ENCODE measurements around the gene MAD2L1BP. TPM values are rescaled to one million over a fixed set of nuclear protein-coding genes. Genes with fewer than 3 reads are reported as not detected.

Gene MAD2L1BP
- polyA plus RNA-seq, 1 donor (not counting 4 experiments of a cell fraction or from before 2014, with no cell fraction given): 34.2 TPM

DNA sequence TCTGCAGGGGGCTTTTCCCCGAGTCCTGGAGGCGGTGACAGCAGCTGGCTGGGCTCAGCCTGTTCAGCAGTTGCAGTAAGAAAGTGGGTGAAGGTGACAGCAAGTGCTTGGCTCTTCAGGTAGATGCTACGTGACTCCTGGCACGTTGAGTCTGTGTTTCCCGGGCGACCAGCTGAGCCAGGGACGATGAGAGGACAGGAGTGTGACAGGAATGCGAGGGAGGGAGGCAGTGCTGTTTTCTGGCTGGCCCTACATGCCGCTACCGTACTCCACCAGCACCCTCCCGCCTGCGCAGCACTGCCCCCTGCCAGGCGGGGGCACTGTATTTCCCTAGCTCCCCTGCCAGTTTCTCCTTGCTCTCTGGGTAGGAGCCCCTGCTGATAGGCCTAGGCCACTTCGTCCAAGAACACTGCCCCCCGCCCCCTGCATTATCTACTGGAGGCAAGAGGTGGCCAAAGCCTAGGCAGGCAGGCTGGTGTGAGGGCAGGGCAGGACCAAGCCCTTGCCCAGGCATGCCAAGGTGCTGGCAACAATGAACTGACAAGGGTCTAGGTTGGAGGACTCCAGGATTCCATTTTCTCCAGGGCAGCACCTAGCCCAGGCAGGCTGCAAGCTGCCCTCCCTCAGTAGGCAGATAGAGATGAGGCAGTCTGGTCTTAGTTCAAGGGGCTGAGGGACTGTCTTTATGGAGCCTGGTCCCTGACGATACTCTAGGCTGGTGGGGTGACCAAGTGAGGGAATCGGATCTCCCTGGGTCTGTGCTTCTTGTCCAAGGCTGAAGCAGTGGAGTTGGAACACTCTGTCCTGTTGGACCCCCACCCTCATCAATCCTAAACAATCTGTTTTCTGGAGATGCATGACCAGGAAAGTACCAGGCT lies 32.8 kb downstream of the MAD2L1BP start:
- H3K4me2 ChIP-seq (ENCODE audit: control insufficient read depth, extremely low read depth, insufficient read depth, low read depth, low read length): peak overlapping the region; percentile 12
- H3K4me3 ChIP-seq (ENCODE audit: control insufficient read depth in 2 of 3, extremely low read depth in 1 of 3, insufficient read depth in 2 of 3, low read depth in 1 of 3, low read length in 3 of 3): no peak overlapping the region
- TF ChIP-seq, protein P1, sequence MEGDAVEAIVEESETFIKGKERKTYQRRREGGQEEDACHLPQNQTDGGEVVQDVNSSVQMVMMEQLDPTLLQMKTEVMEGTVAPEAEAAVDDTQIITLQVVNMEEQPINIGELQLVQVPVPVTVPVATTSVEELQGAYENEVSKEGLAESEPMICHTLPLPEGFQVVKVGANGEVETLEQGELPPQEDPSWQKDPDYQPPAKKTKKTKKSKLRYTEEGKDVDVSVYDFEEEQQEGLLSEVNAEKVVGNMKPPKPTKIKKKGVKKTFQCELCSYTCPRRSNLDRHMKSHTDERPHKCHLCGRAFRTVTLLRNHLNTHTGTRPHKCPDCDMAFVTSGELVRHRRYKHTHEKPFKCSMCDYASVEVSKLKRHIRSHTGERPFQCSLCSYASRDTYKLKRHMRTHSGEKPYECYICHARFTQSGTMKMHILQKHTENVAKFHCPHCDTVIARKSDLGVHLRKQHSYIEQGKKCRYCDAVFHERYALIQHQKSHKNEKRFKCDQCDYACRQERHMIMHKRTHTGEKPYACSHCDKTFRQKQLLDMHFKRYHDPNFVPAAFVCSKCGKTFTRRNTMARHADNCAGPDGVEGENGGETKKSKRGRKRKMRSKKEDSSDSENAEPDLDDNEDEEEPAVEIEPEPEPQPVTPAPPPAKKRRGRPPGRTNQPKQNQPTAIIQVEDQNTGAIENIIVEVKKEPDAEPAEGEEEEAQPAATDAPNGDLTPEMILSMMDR (optimal IDR thresholded peaks at IDR 0.05 in 1 of 3, IDR thresholded peaks at IDR 0.05 in 1 of 3, conservative IDR thresholded peaks at IDR 0.05 in 1 of 3; ENCODE audit: extremely low read depth in 1 of 3, insufficient read depth in 2 of 3, low read length in 3 of 3): peak in 2 of 3 experiments; percentile 67 to 80
- TF ChIP-seq EZH2 (IDR thresholded peaks at IDR 0.05; ENCODE audit: low read length): no peak
- dilution Hi-C loops (cut with MboI; ENCODE audit: extremely low pct_ligation_motif_present, low sequenced_read_pairs): no loop called here
- no peaks in the 10 kb centered on the region for H3K79me2 ChIP-seq (ENCODE audit: control insufficient read depth, insufficient read depth, low read length)
- H4K20me1 ChIP-seq (ENCODE audit: control insufficient read depth, extremely low read depth, insufficient read depth, low read length): no peaks in the 10 kb centered on the region
- H3K27ac ChIP-seq (ENCODE audit: control insufficient read depth, insufficient read depth, low read length): no peak overlapping the region
- H3K9ac ChIP-seq (ENCODE audit: control insufficient read depth, extremely low read depth, insufficient read depth, low read length): no peak overlapping the region
- peak; percentile 26 for FAIRE-seq
- no peak overlapping the region for H2AFZ ChIP-seq (ENCODE audit: control insufficient read depth, low read length)
- H3K9me1 ChIP-seq (ENCODE audit: control insufficient read depth, extremely low read depth, insufficient read depth, low read length): peaks cover 2% of the 10 kb centered on the region
- H3K27me3 ChIP-seq (ENCODE audit: control insufficient read depth, extremely low read depth, insufficient read depth, low read length): no peaks in the 10 kb centered on the region
- H3K36me3 ChIP-seq (ENCODE audit: control insufficient read depth in 2 of 2, extremely low read depth in 1 of 2, insufficient read depth in 2 of 2, low read length in 2 of 2): peaks cover 11 to 15% of the 10 kb centered on the region in 2 experiments
- peaks cover 25% of the 10 kb centered on the region for H3K4me1 ChIP-seq (ENCODE audit: control insufficient read depth, extremely low read depth, insufficient read depth, low read length)
- DNase-seq (ENCODE audit: low read depth, low spot score): no peak
- no peaks in the 10 kb centered on the region for H3K9me3 ChIP-seq (ENCODE audit: control insufficient read depth, low read depth, low read length)

DNA sequence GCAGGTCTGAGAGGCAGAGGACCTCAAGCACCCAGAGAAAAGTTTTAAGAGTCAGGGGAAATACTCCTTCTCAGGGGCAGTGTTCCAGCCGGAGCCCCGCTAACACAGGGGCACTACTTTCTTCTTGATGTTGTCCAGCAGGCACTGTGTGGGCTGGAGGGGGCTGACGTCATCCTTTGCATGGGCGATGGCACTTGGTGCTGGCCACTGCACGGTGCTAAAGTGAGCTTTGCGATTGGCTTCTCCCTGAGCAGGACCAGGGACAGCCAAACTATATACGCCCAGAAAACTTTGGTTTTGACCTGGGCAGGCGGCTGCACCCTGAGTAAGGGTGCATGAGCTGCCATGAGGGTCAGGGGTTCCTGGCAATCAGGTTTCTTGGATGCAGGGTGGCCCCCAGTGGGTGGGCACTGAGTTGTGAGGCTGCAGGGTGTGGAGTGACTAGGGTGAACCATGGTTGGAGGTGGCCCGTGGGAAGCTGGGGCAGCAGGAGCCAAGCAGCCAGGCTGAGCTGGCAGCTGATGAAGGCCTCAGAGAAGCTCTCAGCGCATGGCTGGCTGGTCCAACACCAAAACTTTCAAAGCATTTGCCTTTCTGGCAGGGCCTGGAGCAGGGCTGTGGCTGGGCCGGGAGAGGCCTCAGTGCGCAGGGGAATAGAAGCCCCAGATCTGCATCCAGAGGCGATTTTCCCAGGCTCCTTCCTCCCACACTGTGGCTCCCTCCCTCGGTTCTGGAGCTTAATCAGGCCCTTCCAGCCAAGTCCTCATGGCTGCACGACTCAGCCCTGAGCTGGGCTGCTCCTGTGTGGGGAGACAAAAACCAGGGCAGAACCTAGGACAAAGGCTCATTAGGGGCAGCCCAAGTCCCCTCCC lies 33.6 kb downstream of the MAD2L1BP start:
- Histone ChIP-seq H3K36me3 (ENCODE audit: control insufficient read depth in 2 of 2, extremely low read depth in 1 of 2, insufficient read depth in 2 of 2, low read length in 2 of 2) (peaks cover 18 to 20% of the 10 kb centered on the region in 2 experiments), H2AFZ (ENCODE audit: control insufficient read depth, low read length) (no peak overlapping the region), H3K4me1 (ENCODE audit: control insufficient read depth, extremely low read depth, insufficient read depth, low read length) (peaks cover 25% of the 10 kb centered on the region), H3K9me1 (ENCODE audit: control insufficient read depth, extremely low read depth, insufficient read depth, low read length) (peaks cover 2% of the 10 kb centered on the region), H3K4me3 (ENCODE audit: control insufficient read depth in 2 of 3, extremely low read depth in 1 of 3, insufficient read depth in 2 of 3, low read depth in 1 of 3, low read length in 3 of 3) (no peak overlapping the region), H3K4me2 (ENCODE audit: control insufficient read depth, extremely low read depth, insufficient read depth, low read depth, low read length) (no peak overlapping the region), H4K20me1 (ENCODE audit: control insufficient read depth, extremely low read depth, insufficient read depth, low read length) (no peaks in the 10 kb centered on the region), H3K27me3 (ENCODE audit: control insufficient read depth, extremely low read depth, insufficient read depth, low read length) (no peaks in the 10 kb centered on the region), H3K9ac (ENCODE audit: control insufficient read depth, extremely low read depth, insufficient read depth, low read length) (no peak overlapping the region), H3K9me3 (ENCODE audit: control insufficient read depth, low read depth, low read length) (no peaks in the 10 kb centered on the region), H3K27ac (ENCODE audit: control insufficient read depth, insufficient read depth, low read length) (no peak overlapping the region), H3K79me2 (ENCODE audit: control insufficient read depth, insufficient read depth, low read length) (no peaks in the 10 kb centered on the region)
- no peak for FAIRE-seq
- no peak for DNase-seq (ENCODE audit: low read depth, low spot score)
- dilution Hi-C loops (cut with MboI; ENCODE audit: extremely low pct_ligation_motif_present, low sequenced_read_pairs): no loop called here
- TF ChIP-seq, protein P1 (optimal IDR thresholded peaks at IDR 0.05 in 1 of 3, IDR thresholded peaks at IDR 0.05 in 1 of 3, conservative IDR thresholded peaks at IDR 0.05 in 1 of 3; ENCODE audit: extremely low read depth in 1 of 3, insufficient read depth in 2 of 3, low read length in 3 of 3): no peak
- TF ChIP-seq EZH2 (IDR thresholded peaks at IDR 0.05; ENCODE audit: low read length): no peak

All from keratinocyte (primary cell).